Panc1 (cell line): ENCODE measurements around the gene REV1. TPM values are rescaled to one million over a fixed set of nuclear protein-coding genes. Genes with fewer than 3 reads are reported as not detected.

Source experiments
- ATAC-seq: fragments of 200-7000 bp; cut with Tn5 transposase; 2 replicates; pipeline ENCODE4 v1.9.1; 2020; ENCODE audit warnings: mild to moderate bottlenecking, moderate library complexity
- Bru-seq: library from RNA; stranded (reverse); fragments of 400-500 nt; gene quantifications from one replicate; lab custom pipeline; 2021; lab: Mats Ljungman, UMichigan
- BruChase-seq, 2 experiments: library from RNA; stranded (reverse); fragments of 400-500 nt; gene quantifications; one replicate each; lab custom pipeline; 2021; lab: Mats Ljungman, UMichigan
- BruUV-seq: library from RNA; stranded (reverse); fragments of 400-500 nt; replicated peaks from 2 replicates; lab custom pipeline; 2021; lab: Mats Ljungman, UMichigan
- CTCF ChIA-PET: fragments of 300-600 bp; sonication (Branson Sonifier 250); formaldehyde crosslinking; loops from one replicate; lab custom pipeline; 2022; ENCODE audit warnings: antibody characterized with exemption; lab: Charles Lee
- POLR2A ChIA-PET: fragments of 300-600 bp; sonication (Branson Sonifier 250); formaldehyde crosslinking; loops from one replicate; lab custom pipeline; 2022; ENCODE audit warnings: antibody characterized with exemption; lab: Charles Lee
- DNase-seq: peaks from one replicate; pipeline ENCODE4 v3.0.0-alpha.2; 2010; ENCODE audit warnings: low read depth, low spot score
- H3K27ac ChIP-seq: 2 replicates; pipeline ENCODE4 v1.5.1; 2011; ENCODE audit warnings: mild to moderate bottlenecking, low read length, inconsistent platforms
- H3K27me3 ChIP-seq: fragments of 200-500 bp; sonication (Bioruptor generic); 2 replicates; pipeline ENCODE4 v1.6.0; 2014; ENCODE audit warnings: low read length, inconsistent platforms; ENCODE audit not compliant: control insufficient read depth, insufficient read depth
- H3K36me3 ChIP-seq: fragments of 200-500 bp; sonication (Bioruptor generic); 2 replicates; pipeline ENCODE4 v1.5.1; 2014; ENCODE audit warnings: inconsistent platforms, mild to moderate bottlenecking, low read length, moderate library complexity; ENCODE audit not compliant: control insufficient read depth, insufficient read depth
- H3K4me1 ChIP-seq: 2 replicates; pipeline ENCODE4 v1.5.1; 2011; ENCODE audit warnings: inconsistent platforms, mild to moderate bottlenecking, low read length, moderate library complexity; ENCODE audit not compliant: control insufficient read depth, insufficient read depth
- H3K4me3 ChIP-seq, 2 experiments: 2 replicates each; pipeline ENCODE4 v1.5.1; 2011 to 2012; ENCODE audit warnings: low read depth in 2 of 2, low read length in 2 of 2, mild to moderate bottlenecking in 2 of 2, inconsistent platforms in 1 of 2, moderate library complexity in 1 of 2
- H3K9me3 ChIP-seq: fragments of 200-500 bp; sonication (Bioruptor generic); 2 replicates; pipeline ENCODE4 v1.5.1; 2014; ENCODE audit warnings: low read depth, mild to moderate bottlenecking, inconsistent platforms, low read length, moderate library complexity; ENCODE audit not compliant: control insufficient read depth, insufficient read depth
- CTCF ChIP-seq: fragments of 450-650 bp; IDR thresholded peaks from 2 replicates; pipeline ENCODE4 v1.5.1; 2017; ENCODE audit warnings: mild to moderate bottlenecking
- POLR2AphosphoS5 ChIP-seq: IDR thresholded peaks from 2 replicates; pipeline ENCODE4 v1.6.1; 2012; ENCODE audit warnings: mild to moderate bottlenecking, low read depth, low read length, moderate library complexity
- REST ChIP-seq, 2 experiments: IDR thresholded peaks; 2 replicates each; pipeline ENCODE4 v1.6.1; 2011 to 2012; ENCODE audit warnings: low read depth in 2 of 2, control low read depth in 1 of 2, low read length in 1 of 2, mild to moderate bottlenecking in 1 of 2, moderate library complexity in 1 of 2; ENCODE audit not compliant: insufficient read depth in 1 of 2
- SIN3A ChIP-seq: IDR thresholded peaks from 2 replicates; pipeline ENCODE4 v1.6.1; 2012; ENCODE audit warnings: low read depth, mild to moderate bottlenecking, low read length, moderate library complexity, borderline replicate concordance; ENCODE audit not compliant: insufficient read depth
- TCF7L2 ChIP-seq: IDR thresholded peaks from 2 replicates; pipeline ENCODE4 v1.6.1; 2011; ENCODE audit warnings: mild to moderate bottlenecking, low read depth, low read length, inconsistent platforms
- in situ Hi-C: cut with HindIII; loops from 2 replicates; pipeline ENCODE4 v1.10.0; 2016; ENCODE audit warnings: low sequenced_read_pairs, low pct_unique_long_range_greater_than_20kb
- intact Hi-C: fragments of 100-400 bp; cut with micrococcal nuclease; formaldehyde crosslinking; loops from one replicate; pipeline ENCODE4 v1.10.0; 2022; ENCODE audit not compliant: unreplicated experiment
- long read RNA-seq: library from polyadenylated mRNA; unstranded; transcript quantifications from one replicate; pipeline ENCODE4 v2.0.0, GENCODE V29; 2021; ENCODE audit not compliant: unreplicated experiment
- polyA plus RNA-seq: library from polyadenylated mRNA; unstranded; fragments of >200 nt; gene quantifications from one replicate; pipeline ENCODE4 v1.2.1, GENCODE V29; 2012; ENCODE audit warnings: missing spikeins; ENCODE audit not compliant: insufficient read length
- total RNA-seq: library from RNA; stranded (reverse); gene quantifications from one replicate; pipeline ENCODE4 v1.2.1, GENCODE V29; 2021; ENCODE audit not compliant: unreplicated experiment

The REV1 gene
- total RNA-seq = 35.0 TPM
- 12.2 TPM for polyA plus RNA-seq
- Bru-seq, nascent RNA = percentile 90 among the genes with signal in this experiment
- BruChase-seq, experiment 1, labeled RNA remaining after a 2-hour chase = percentile 87 among the genes with signal in this experiment
- percentile 80 among the genes with signal in this experiment for BruChase-seq, experiment 2, labeled RNA remaining after a 6-hour chase
- long read RNA-seq, full-length matches to known transcripts = 7 of 101 reads
- long read RNA-seq, partial matches to known transcripts = 57 of 101 reads
- long read RNA-seq, other reads (novel, unspliced or antisense) = 37 of 101 reads

- H3K4me1 ChIP-seq = peaks cover 14% of the 10 kb centered on the region
- TF ChIP-seq CTCF = peak; percentile 89
- TF ChIP-seq REST (IDR thresholded peaks at IDR 0.05; ENCODE audit: insufficient read depth in 1 of 2, low read depth in 2 of 2, low read length in 1 of 2) = no peak
- TF ChIP-seq POLR2AphosphoS5 = no peak; the same call in 1 of the 2 replicates
- peak; percentile 35; the same call in 1 of the 2 replicates for TF ChIP-seq TCF7L2
- peak; percentile 59; the same call in 1 of the 2 replicates for TF ChIP-seq SIN3A
- peak; percentile 78 for DNase-seq
- H3K36me3 ChIP-seq = no peaks in the 10 kb centered on the region; the same call in none of the 2 replicates
- H3K9me3 ChIP-seq = no peaks in the 10 kb centered on the region
- ChIA-PET CTCF (interaction anchor here (1.9 kb wide), 1 partner anchor 153 kb away, joined by 4 read pairs; the partner anchor contains the start of gene EIF5B), POLR2A (no interaction called here)
- in situ Hi-C loops (no loop called here), intact Hi-C loops (loop anchor here (10.0 kb wide), 1 partner anchor 405 kb away; no protein-coding TSS in a partner anchor)
- H3K27ac ChIP-seq = peak within 1 kb of the TSS; percentile 94
- H3K27me3 ChIP-seq = peaks cover 2% of the 10 kb centered on the region; the same call in 1 of the 2 replicates
- BruUV-seq = no TSS peak
- peak; percentile 92 for ATAC-seq
- peak within 1 kb of the TSS; percentile 92 to 99 for H3K4me3 ChIP-seq
Measured at GRCh38 chr2:99489761-99490622, at the start of gene REV1. Gene REV1 (minus strand): TSS chr2:99490017. CDS start chr2:99464975, 25,042 bp downstream.

- H3K4me3 ChIP-seq = no peak overlapping the region
- in situ Hi-C loops (no loop called here), intact Hi-C loops (no loop called here)
- no peak overlapping the region for H3K27ac ChIP-seq
- no peak for ATAC-seq
- no peaks in the 10 kb centered on the region for H3K36me3 ChIP-seq
- CTCF ChIA-PET = no interaction called here
- no peak for DNase-seq
- TF ChIP-seq CTCF (no peak), SIN3A (no peak), TCF7L2 (no peak), POLR2AphosphoS5 (no peak), REST (IDR thresholded peaks at IDR 0.05; ENCODE audit: insufficient read depth in 1 of 2, low read depth in 2 of 2, low read length in 1 of 2) (no peak)
- POLR2A ChIA-PET = no interaction called here
- H3K9me3 ChIP-seq = no peaks in the 10 kb centered on the region
- no TSS peak for BruUV-seq
- H3K27me3 ChIP-seq = peaks cover 13% of the 10 kb centered on the region
- H3K4me1 ChIP-seq = no peaks in the 10 kb centered on the region
Measured at GRCh38 chr2:99537910-99538485, 48.2 kb upstream of the REV1 start.
